ENCODE measurements around the gene PLXNA4.

The PLXNA4 gene

GRCh38 chr7:132255898-132256297 lies 320.4 kb downstream of the PLXNA4 start:
- peak in 1 of 2 experiments; percentile 37 for DNase-seq

- DNase-seq, result no peak
These were observed 321.0 kb downstream of the PLXNA4 start for GRCh38 chr7:132255115-132255797.

GRCh38 chr7:132254455-132254854 lies 321.8 kb downstream of the PLXNA4 start:
- DNase-seq, result no peak

GRCh38 chr7:132252793-132253100 lies 323.5 kb downstream of the PLXNA4 start:
- no peak for DNase-seq

GRCh38 chr7:132251327-132251659 lies 325.0 kb downstream of the PLXNA4 start:
- no peak for DNase-seq

GRCh38 chr7:132250480-132251326 lies 325.6 kb downstream of the PLXNA4 start:
- DNase-seq, result no peak

- no peak for DNase-seq
These were observed 326.9 kb downstream of the PLXNA4 start for GRCh38 chr7:132249256-132249971.

GRCh38 chr7:132248841-132249240 lies 327.4 kb downstream of the PLXNA4 start:
- no peak for DNase-seq

GRCh38 chr7:132247995-132248618 lies 328.2 kb downstream of the PLXNA4 start:
- no peak for DNase-seq

GRCh38 chr7:132246591-132246990 lies 329.7 kb downstream of the PLXNA4 start:
- no peak for DNase-seq

GRCh38 chr7:132245539-132245938 lies 330.7 kb downstream of the PLXNA4 start:
- DNase-seq, result no peak

GRCh38 chr7:132244903-132245480 lies 331.3 kb downstream of the PLXNA4 start:
- DNase-seq, result no peak

- no peak for DNase-seq
These were observed 332.8 kb downstream of the PLXNA4 start for GRCh38 chr7:132243463-132243862.

GRCh38 chr7:132243051-132243450 lies 333.2 kb downstream of the PLXNA4 start:
- DNase-seq, result no peak

- DNase-seq, result no peak
These were observed 334.0 kb downstream of the PLXNA4 start for GRCh38 chr7:132242192-132242812.

GRCh38 chr7:132240821-132241422 lies 335.3 kb downstream of the PLXNA4 start:
- no peak for DNase-seq

GRCh38 chr7:132240262-132240661 lies 336.0 kb downstream of the PLXNA4 start:
- DNase-seq, result no peak

GRCh38 chr7:132239422-132239994 lies 336.8 kb downstream of the PLXNA4 start:
- DNase-seq, result no peak

GRCh38 chr7:132234711-132235110 lies 341.6 kb downstream of the PLXNA4 start:
- no peak for DNase-seq

- no peak for DNase-seq
These were observed 343.9 kb downstream of the PLXNA4 start for GRCh38 chr7:132232406-132232805.

- DNase-seq, result no peak
These were observed 345.8 kb downstream of the PLXNA4 start for GRCh38 chr7:132230462-132230861.

- DNase-seq, result no peak
These were observed 348.0 kb downstream of the PLXNA4 start for GRCh38 chr7:132228240-132228639.
